WTC11 (cell line): ENCODE results near the gene SMIM17. TPM values are rescaled to one million over a fixed set of nuclear protein-coding genes. Genes with fewer than 3 reads are reported as not detected.

ENCODE experiments used
- ATAC-seq: fragments of 200-7000 bp; cut with Tn5 transposase; 2 replicates; pipeline ENCODE4 v1.10.0; 2021; ENCODE audit warnings: mild to moderate bottlenecking, moderate library complexity
- CTCF ChIA-PET: fragments of 300-600 bp; sonication (Branson Sonifier 250); formaldehyde crosslinking; loops from one replicate; lab custom pipeline; 2021; ENCODE audit warnings: antibody characterized with exemption; lab: Charles Lee
- POLR2A ChIA-PET: fragments of 350-600 bp; sonication (Branson Sonifier 250); formaldehyde crosslinking; loops from one replicate; lab custom pipeline; 2021; ENCODE audit warnings: antibody characterized with exemption; lab: Charles Lee
- DNase-seq: peaks from one replicate; pipeline ENCODE4 v3.0.0; 2021; ENCODE audit warnings: low spot score
- H3K27ac Mint-ChIP-seq: 2 replicates; pipeline ENCODE4 v1.8.0; 2021; ENCODE audit warnings: mixed read lengths
- H3K27me3 Mint-ChIP-seq: 2 replicates; pipeline ENCODE4 v1.8.0; 2021; ENCODE audit warnings: low read depth, mild to moderate bottlenecking, moderate library complexity, mixed read lengths
- H3K36me3 Mint-ChIP-seq: 2 replicates; pipeline ENCODE4 v1.8.0; 2021; ENCODE audit warnings: mixed read lengths
- H3K4me1 Mint-ChIP-seq: 2 replicates; pipeline ENCODE4 v1.8.0; 2022; ENCODE audit warnings: mixed read lengths
- H3K4me3 Mint-ChIP-seq: 2 replicates; pipeline ENCODE4 v1.8.0; 2021; ENCODE audit warnings: mild to moderate bottlenecking, moderate library complexity, mixed read lengths
- H3K9me3 Mint-ChIP-seq: 2 replicates; pipeline ENCODE4 v1.8.0; 2021; ENCODE audit warnings: mixed read lengths
- CBFB ChIP-seq: sonication (generic); formaldehyde crosslinking; IDR thresholded peaks from 2 replicates; pipeline ENCODE4 v1.8.1; 2022; ENCODE audit warnings: mild to moderate bottlenecking, low read depth, missing genetic modification reagents
- EMX1 ChIP-seq: fragments of 250-450 bp; sonication (Bioruptor Pico); IDR thresholded peaks from 2 replicates; pipeline ENCODE4 v1.8.0; 2021; ENCODE audit warnings: mild to moderate bottlenecking
- FOXP1 ChIP-seq: sonication (generic); formaldehyde crosslinking; IDR thresholded peaks from 2 replicates; pipeline ENCODE4 v1.8.0; 2022; ENCODE audit warnings: missing genetic modification reagents, mild to moderate bottlenecking, moderate library complexity, borderline replicate concordance
- GRHL2 ChIP-seq: fragments of 250-450 bp; sonication (Bioruptor Pico); IDR thresholded peaks from 2 replicates; pipeline ENCODE4 v1.8.0; 2022; ENCODE audit warnings: mild to moderate bottlenecking, moderate library complexity; ENCODE audit not compliant: insufficient replicate concordance, severe bottlenecking
- NFYB ChIP-seq: sonication (generic); formaldehyde crosslinking; conservative IDR thresholded peaks from 2 replicates; pipeline ENCODE4 v1.8.0; 2022; ENCODE audit warnings: low read depth, missing genetic modification reagents
- PRRX2 ChIP-seq: fragments of 250-450 bp; sonication (Bioruptor Pico); IDR thresholded peaks from 2 replicates; pipeline ENCODE4 v1.8.0; 2021; ENCODE audit warnings: mild to moderate bottlenecking
- TCF7 ChIP-seq: sonication (generic); formaldehyde crosslinking; IDR thresholded peaks from 2 replicates; pipeline ENCODE4 v1.8.0; 2022; ENCODE audit warnings: mild to moderate bottlenecking, low read depth, missing genetic modification reagents, moderate library complexity
- TEAD4 ChIP-seq: sonication (generic); formaldehyde crosslinking; IDR thresholded peaks from 2 replicates; pipeline ENCODE4 v1.8.0; 2022; ENCODE audit warnings: mild to moderate bottlenecking, missing genetic modification reagents
- ZBTB21 ChIP-seq: sonication (generic); formaldehyde crosslinking; IDR thresholded peaks from 2 replicates; pipeline ENCODE4 v1.8.1; 2023; ENCODE audit warnings: mild to moderate bottlenecking, missing genetic modification reagents, borderline replicate concordance
- ZNF219 ChIP-seq: sonication (generic); formaldehyde crosslinking; IDR thresholded peaks from 2 replicates; pipeline ENCODE4 v1.8.0; 2023; ENCODE audit warnings: missing genetic modification reagents, mild to moderate bottlenecking, borderline replicate concordance
- total RNA-seq: library from RNA; stranded (reverse); gene quantifications from 3 replicates; pipeline ENCODE4 v1.2.3, GENCODE V29; 2021
- TF ChIP-seq, protein P1 (sequence below): sonication (generic); formaldehyde crosslinking; IDR thresholded peaks from 2 replicates; pipeline ENCODE4 v1.8.0; 2022; ENCODE audit warnings: mild to moderate bottlenecking, missing genetic modification reagents
- TF ChIP-seq, protein P2 (sequence below): sonication (generic); formaldehyde crosslinking; IDR thresholded peaks from 2 replicates; pipeline ENCODE4 v1.8.1; 2022; ENCODE audit warnings: mild to moderate bottlenecking, missing genetic modification reagents, moderate library complexity, borderline replicate concordance
- TF ChIP-seq, protein P3 (sequence below): fragments of 250-450 bp; sonication (Bioruptor Pico); conservative IDR thresholded peaks from 2 replicates; pipeline ENCODE4 v1.9.0; 2021; ENCODE audit warnings: mild to moderate bottlenecking
- TF ChIP-seq, protein P4 (sequence below): sonication (generic); formaldehyde crosslinking; IDR thresholded peaks from 2 replicates; pipeline ENCODE4 v1.8.0; 2023; ENCODE audit warnings: missing genetic modification reagents, mild to moderate bottlenecking, borderline replicate concordance
- TF ChIP-seq, protein P5 (sequence below): fragments of 250-450 bp; sonication (Bioruptor Pico); IDR thresholded peaks from 2 replicates; pipeline ENCODE4 v1.8.0; 2021; ENCODE audit warnings: mild to moderate bottlenecking

Gene SMIM17
- total RNA-seq, 1 experiment from 2014 or later: 0.15 TPM

DNA sequence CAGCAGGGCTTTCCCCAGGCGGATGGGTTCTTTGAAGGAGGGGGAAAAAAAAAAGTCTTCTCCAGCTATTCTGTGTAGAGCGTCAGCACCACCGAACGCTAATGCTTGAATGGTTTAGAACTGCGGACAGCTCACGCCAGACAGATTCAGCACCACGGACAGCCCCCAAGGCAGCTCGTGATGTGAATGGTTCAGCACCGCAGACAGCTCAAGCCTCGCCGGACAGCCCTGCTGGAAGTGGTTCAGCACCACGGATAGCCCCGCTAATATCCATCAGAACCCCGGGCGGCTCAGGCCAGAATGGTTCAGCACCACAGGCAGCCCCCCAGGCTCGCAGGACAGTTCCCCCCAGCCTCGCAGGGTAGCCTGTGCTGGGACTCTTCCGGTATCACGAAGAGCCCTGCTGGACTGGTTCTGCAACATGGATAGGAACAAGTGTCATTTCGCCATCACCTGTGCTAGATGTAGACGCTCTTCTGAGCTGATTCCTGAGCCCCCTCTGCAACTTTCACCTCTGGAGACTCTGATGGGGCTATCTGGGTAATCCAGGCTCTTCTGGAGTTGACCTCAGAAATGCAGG is 4.9 kb upstream of the SMIM17 start (continued):
- TF ChIP-seq, protein P1, sequence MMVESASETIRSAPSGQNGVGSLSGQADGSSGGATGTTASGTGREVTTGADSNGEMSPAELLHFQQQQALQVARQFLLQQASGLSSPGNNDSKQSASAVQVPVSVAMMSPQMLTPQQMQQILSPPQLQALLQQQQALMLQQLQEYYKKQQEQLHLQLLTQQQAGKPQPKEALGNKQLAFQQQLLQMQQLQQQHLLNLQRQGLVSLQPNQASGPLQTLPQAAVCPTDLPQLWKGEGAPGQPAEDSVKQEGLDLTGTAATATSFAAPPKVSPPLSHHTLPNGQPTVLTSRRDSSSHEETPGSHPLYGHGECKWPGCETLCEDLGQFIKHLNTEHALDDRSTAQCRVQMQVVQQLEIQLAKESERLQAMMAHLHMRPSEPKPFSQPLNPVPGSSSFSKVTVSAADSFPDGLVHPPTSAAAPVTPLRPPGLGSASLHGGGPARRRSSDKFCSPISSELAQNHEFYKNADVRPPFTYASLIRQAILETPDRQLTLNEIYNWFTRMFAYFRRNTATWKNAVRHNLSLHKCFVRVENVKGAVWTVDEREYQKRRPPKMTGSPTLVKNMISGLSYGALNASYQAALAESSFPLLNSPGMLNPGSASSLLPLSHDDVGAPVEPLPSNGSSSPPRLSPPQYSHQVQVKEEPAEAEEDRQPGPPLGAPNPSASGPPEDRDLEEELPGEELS (CRISPR knock-in tag): peak; percentile 100

DNA sequence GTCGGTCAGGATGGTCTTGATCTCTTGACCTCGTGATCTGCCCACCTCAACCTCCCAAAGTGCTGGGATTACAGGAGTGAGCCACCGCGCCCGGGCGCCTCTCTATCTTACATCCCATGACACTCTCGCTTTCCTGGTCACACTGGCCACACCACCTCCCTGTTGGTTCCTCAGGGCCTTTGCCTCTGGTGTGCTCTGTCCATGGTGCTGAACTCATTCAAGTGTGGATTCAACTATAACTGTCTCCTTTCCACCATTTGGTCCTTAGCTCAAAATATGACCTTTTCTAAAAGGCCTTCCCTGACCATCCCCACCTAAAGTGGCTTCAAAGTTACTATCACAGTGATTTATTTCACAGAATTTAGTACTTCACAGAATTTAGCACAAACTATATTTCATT is 3.7 kb upstream of the SMIM17 start:
- H3K4me1 Mint-ChIP-seq: no peaks in the 10 kb centered on the region
- peaks cover 54% of the 10 kb centered on the region for H3K36me3 Mint-ChIP-seq
- H3K4me3 Mint-ChIP-seq: no peak overlapping the region
- peaks cover 63% of the 10 kb centered on the region for H3K9me3 Mint-ChIP-seq
- H3K27me3 Mint-ChIP-seq: peaks cover 1% of the 10 kb centered on the region
- ChIA-PET POLR2A (no interaction called here), CTCF (no interaction called here)
- TF ChIP-seq, protein P2, sequence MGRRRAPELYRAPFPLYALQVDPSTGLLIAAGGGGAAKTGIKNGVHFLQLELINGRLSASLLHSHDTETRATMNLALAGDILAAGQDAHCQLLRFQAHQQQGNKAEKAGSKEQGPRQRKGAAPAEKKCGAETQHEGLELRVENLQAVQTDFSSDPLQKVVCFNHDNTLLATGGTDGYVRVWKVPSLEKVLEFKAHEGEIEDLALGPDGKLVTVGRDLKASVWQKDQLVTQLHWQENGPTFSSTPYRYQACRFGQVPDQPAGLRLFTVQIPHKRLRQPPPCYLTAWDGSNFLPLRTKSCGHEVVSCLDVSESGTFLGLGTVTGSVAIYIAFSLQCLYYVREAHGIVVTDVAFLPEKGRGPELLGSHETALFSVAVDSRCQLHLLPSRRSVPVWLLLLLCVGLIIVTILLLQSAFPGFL: no peak
- TF ChIP-seq FOXP1 (no peak), EMX1 (CRISPR knock-in tag) (no peak), ZNF219 (CRISPR knock-in tag) (no peak), CBFB (CRISPR knock-in tag) (no peak), ZBTB21 (CRISPR knock-in tag) (no peak), PRRX2 (no peak), GRHL2 (no peak), TCF7 (CRISPR knock-in tag) (no peak), TEAD4 (CRISPR knock-in tag) (no peak), NFYB (no peak)
- TF ChIP-seq, protein P3, sequence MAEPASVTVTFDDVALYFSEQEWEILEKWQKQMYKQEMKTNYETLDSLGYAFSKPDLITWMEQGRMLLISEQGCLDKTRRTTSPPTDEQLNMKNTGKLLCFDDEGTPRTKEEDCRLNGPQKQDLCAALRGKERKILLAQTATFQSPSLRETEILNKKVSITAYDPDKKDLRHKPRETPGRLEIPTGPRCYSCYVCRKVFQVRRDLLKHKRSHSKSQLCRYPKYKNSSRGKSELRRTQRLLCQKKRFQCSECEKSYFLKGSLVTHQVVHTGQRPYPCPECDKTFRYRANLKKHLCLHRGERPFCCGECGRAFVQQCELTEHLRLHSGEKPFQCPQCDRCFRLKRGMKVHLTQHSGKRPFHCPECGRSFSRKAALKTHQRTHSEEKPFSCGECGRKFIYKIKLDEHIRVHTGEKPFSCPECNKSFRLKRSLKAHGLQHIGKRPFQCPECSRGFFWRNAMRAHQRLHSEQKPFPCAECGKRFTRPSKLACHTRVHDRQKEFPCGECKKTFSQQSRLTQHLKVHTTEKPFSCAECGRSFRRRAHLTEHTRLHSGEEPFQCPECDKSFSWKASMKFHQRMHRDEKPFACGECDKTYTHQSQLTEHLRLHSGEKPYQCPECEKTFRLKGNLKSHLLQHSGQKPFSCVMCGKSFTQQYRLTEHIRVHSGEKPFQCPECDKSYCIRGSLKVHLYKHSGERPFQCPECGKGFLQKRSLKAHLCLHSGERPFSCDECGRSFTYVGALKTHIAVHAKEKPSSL (CRISPR knock-in tag): no peak
- TF ChIP-seq, protein P4, sequence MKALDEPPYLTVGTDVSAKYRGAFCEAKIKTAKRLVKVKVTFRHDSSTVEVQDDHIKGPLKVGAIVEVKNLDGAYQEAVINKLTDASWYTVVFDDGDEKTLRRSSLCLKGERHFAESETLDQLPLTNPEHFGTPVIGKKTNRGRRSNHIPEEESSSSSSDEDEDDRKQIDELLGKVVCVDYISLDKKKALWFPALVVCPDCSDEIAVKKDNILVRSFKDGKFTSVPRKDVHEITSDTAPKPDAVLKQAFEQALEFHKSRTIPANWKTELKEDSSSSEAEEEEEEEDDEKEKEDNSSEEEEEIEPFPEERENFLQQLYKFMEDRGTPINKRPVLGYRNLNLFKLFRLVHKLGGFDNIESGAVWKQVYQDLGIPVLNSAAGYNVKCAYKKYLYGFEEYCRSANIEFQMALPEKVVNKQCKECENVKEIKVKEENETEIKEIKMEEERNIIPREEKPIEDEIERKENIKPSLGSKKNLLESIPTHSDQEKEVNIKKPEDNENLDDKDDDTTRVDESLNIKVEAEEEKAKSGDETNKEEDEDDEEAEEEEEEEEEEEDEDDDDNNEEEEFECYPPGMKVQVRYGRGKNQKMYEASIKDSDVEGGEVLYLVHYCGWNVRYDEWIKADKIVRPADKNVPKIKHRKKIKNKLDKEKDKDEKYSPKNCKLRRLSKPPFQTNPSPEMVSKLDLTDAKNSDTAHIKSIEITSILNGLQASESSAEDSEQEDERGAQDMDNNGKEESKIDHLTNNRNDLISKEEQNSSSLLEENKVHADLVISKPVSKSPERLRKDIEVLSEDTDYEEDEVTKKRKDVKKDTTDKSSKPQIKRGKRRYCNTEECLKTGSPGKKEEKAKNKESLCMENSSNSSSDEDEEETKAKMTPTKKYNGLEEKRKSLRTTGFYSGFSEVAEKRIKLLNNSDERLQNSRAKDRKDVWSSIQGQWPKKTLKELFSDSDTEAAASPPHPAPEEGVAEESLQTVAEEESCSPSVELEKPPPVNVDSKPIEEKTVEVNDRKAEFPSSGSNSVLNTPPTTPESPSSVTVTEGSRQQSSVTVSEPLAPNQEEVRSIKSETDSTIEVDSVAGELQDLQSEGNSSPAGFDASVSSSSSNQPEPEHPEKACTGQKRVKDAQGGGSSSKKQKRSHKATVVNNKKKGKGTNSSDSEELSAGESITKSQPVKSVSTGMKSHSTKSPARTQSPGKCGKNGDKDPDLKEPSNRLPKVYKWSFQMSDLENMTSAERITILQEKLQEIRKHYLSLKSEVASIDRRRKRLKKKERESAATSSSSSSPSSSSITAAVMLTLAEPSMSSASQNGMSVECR: no peak
- H3K27ac Mint-ChIP-seq: no peak overlapping the region
- DNase-seq (no peak), ATAC-seq (no peak)

DNA sequence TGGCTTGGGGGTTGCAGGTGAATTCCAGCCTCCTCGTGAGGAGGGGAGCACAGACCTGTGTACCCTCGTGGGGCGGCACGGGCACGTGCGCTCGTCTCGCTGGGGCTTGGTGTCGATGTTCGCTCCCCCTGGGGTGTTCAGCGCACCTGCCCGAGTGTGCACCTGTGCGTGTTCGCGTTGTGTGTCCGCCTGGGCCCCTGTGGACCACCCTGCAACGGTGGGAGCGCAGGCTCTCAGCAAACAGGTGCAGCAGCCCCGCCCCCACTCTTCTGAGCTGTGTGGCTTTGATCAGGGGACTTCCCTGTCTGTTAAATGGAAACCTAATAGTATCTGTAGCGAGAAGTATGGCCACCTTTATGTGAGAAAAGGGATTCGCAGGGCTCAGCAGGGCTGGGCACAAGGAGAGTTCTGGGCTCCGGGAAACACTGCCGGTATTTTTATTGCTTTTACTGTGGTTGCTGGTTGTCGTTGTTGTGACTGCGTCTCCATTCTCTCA is 549 bp downstream of the SMIM17 start:
- TF ChIP-seq, protein P5, sequence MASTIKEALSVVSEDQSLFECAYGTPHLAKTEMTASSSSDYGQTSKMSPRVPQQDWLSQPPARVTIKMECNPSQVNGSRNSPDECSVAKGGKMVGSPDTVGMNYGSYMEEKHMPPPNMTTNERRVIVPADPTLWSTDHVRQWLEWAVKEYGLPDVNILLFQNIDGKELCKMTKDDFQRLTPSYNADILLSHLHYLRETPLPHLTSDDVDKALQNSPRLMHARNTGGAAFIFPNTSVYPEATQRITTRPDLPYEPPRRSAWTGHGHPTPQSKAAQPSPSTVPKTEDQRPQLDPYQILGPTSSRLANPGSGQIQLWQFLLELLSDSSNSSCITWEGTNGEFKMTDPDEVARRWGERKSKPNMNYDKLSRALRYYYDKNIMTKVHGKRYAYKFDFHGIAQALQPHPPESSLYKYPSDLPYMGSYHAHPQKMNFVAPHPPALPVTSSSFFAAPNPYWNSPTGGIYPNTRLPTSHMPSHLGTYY (CRISPR knock-in tag): no peak
- TF ChIP-seq, all 79 proteins: peak for 0
- H3K27ac Mint-ChIP-seq: no peak overlapping the region
- no peak for DNase-seq
- H3K36me3 Mint-ChIP-seq: peaks cover 64% of the 10 kb centered on the region
- no peak for ATAC-seq
- ChIA-PET POLR2A (no interaction called here), CTCF (no interaction called here)
- H3K4me1 Mint-ChIP-seq: no peaks in the 10 kb centered on the region
- no peak overlapping the region for H3K4me3 Mint-ChIP-seq
- H3K27me3 Mint-ChIP-seq: peaks cover 15% of the 10 kb centered on the region
- H3K9me3 Mint-ChIP-seq: peaks cover 74% of the 10 kb centered on the region
